ENCODE results near the gene ZBTB48.

The ZBTB48 gene

GRCh38 chr1:6574025-6574620 lies 5.7 kb upstream of the ZBTB48 start:
- 69% methylated on average over 8 of the region's 8 CpGs for WGBS
- H3K4me1 ChIP-seq (ENCODE audit: insufficient read depth, low read length) = peaks cover 4% of the 10 kb centered on the region; the same call in 1 of the 2 replicates
- peaks cover 8% of the 10 kb centered on the region for H3K27me3 ChIP-seq (ENCODE audit: insufficient read depth, low read length)
- no peak overlapping the region for H3K27ac ChIP-seq (ENCODE audit: low read depth, low read length)
- H3K9ac ChIP-seq (ENCODE audit: low read depth, low read length) = no peak overlapping the region
- no peaks in the 10 kb centered on the region for H3K36me3 ChIP-seq (ENCODE audit: insufficient read depth, low read length)
- H3K4me3 ChIP-seq (ENCODE audit: low read length) = no peak overlapping the region
- no peaks in the 10 kb centered on the region for H3K9me3 ChIP-seq (ENCODE audit: insufficient read depth, low read depth, low read length)

- no peak overlapping the region for H3K9ac ChIP-seq (ENCODE audit: low read depth, low read length)
- 89% methylated on average over 14 of the region's 14 CpGs for WGBS
- no peaks in the 10 kb centered on the region for H3K36me3 ChIP-seq (ENCODE audit: insufficient read depth, low read length)
- no peak overlapping the region for H3K27ac ChIP-seq (ENCODE audit: low read depth, low read length)
- H3K4me1 ChIP-seq (ENCODE audit: insufficient read depth, low read length) = peaks cover 5% of the 10 kb centered on the region; the same call in 1 of the 2 replicates
- no peak overlapping the region for H3K4me3 ChIP-seq (ENCODE audit: low read length)
- H3K9me3 ChIP-seq (ENCODE audit: insufficient read depth, low read depth, low read length) = no peaks in the 10 kb centered on the region
- peaks cover 8% of the 10 kb centered on the region for H3K27me3 ChIP-seq (ENCODE audit: insufficient read depth, low read length)
These were observed 5.0 kb upstream of the ZBTB48 start for GRCh38 chr1:6574818-6575217.

GRCh38 chr1:6577831-6578525 lies 1.8 kb upstream of the ZBTB48 start:
- Histone ChIP-seq H3K36me3 (ENCODE audit: insufficient read depth, low read length) (no peaks in the 10 kb centered on the region), H3K4me1 (ENCODE audit: insufficient read depth, low read length) (peaks cover 5% of the 10 kb centered on the region; the same call in 1 of the 2 replicates), H3K27me3 (ENCODE audit: insufficient read depth, low read length) (peaks cover 3% of the 10 kb centered on the region; the same call in 1 of the 2 replicates), H3K9me3 (ENCODE audit: insufficient read depth, low read depth, low read length) (no peaks in the 10 kb centered on the region), H3K27ac (ENCODE audit: low read depth, low read length) (no peak overlapping the region), H3K4me3 (ENCODE audit: low read length) (no peak overlapping the region), H3K9ac (ENCODE audit: low read depth, low read length) (no peak overlapping the region)
- WGBS = 82% methylated on average over 6 of the region's 6 CpGs

GRCh38 chr1:6578624-6579373 lies 995 bp upstream of the ZBTB48 start:
- peaks cover 5% of the 10 kb centered on the region; the same call in 1 of the 2 replicates for H3K4me1 ChIP-seq (ENCODE audit: insufficient read depth, low read length)
- H3K9me3 ChIP-seq (ENCODE audit: insufficient read depth, low read depth, low read length) = no peaks in the 10 kb centered on the region
- H3K4me3 ChIP-seq (ENCODE audit: low read length) = peak overlapping the region; percentile 72
- H3K27me3 ChIP-seq (ENCODE audit: insufficient read depth, low read length) = peaks cover 3% of the 10 kb centered on the region; the same call in 1 of the 2 replicates
- WGBS = 89% methylated on average over 14 of the region's 14 CpGs
- no peak overlapping the region for H3K27ac ChIP-seq (ENCODE audit: low read depth, low read length)
- H3K9ac ChIP-seq (ENCODE audit: low read depth, low read length) = 0 out of 2 replicates have a peak overlapping the region, but pooled peaks have one; percentile 36
- H3K36me3 ChIP-seq (ENCODE audit: insufficient read depth, low read length) = no peaks in the 10 kb centered on the region

GRCh38 chr1:6580119-6580592 lies 362 bp downstream of the ZBTB48 start:
- Histone ChIP-seq H3K4me1 (ENCODE audit: insufficient read depth, low read length) (peaks cover 5% of the 10 kb centered on the region; the same call in 1 of the 2 replicates), H3K4me3 (ENCODE audit: low read length) (peak overlapping the region; percentile 72)
- 2% methylated on average over 27 of the region's 30 CpGs for WGBS

GRCh38 chr1:6580593-6581409 lies 1.0 kb downstream of the ZBTB48 start:
- WGBS = 52% methylated on average over 19 of the region's 19 CpGs
- peaks cover 5% of the 10 kb centered on the region; the same call in 1 of the 2 replicates for H3K4me1 ChIP-seq (ENCODE audit: insufficient read depth, low read length)
- H3K4me3 ChIP-seq (ENCODE audit: low read length) = peak overlapping the region; percentile 72
- H3K9me3 ChIP-seq (ENCODE audit: insufficient read depth, low read depth, low read length) = no peaks in the 10 kb centered on the region
- H3K27ac ChIP-seq (ENCODE audit: low read depth, low read length) = no peak overlapping the region
- H3K9ac ChIP-seq (ENCODE audit: low read depth, low read length) = peak overlapping the region; percentile 53
- no peaks in the 10 kb centered on the region for H3K36me3 ChIP-seq (ENCODE audit: insufficient read depth, low read length)
- no peaks in the 10 kb centered on the region for H3K27me3 ChIP-seq (ENCODE audit: insufficient read depth, low read length)

More at GRCh38 chr1:6580119-6580592, 362 bp downstream of the ZBTB48 start:
- Histone ChIP-seq H3K36me3 (ENCODE audit: insufficient read depth, low read length) (no peaks in the 10 kb centered on the region), H3K27me3 (ENCODE audit: insufficient read depth, low read length) (no peaks in the 10 kb centered on the region), H3K9me3 (ENCODE audit: insufficient read depth, low read depth, low read length) (no peaks in the 10 kb centered on the region), H3K27ac (ENCODE audit: low read depth, low read length) (peak overlapping the region; percentile 21; the same call in 1 of the 2 replicates), H3K9ac (ENCODE audit: low read depth, low read length) (peak overlapping the region; percentile 53)

GRCh38 chr1:6581561-6582305 lies 1.9 kb downstream of the ZBTB48 start:
- H3K4me3 ChIP-seq (ENCODE audit: low read length) = no peak overlapping the region
- WGBS = 95% methylated on average over 10 of the region's 10 CpGs
- H3K36me3 ChIP-seq (ENCODE audit: insufficient read depth, low read length) = no peaks in the 10 kb centered on the region
- no peaks in the 10 kb centered on the region for H3K9me3 ChIP-seq (ENCODE audit: insufficient read depth, low read depth, low read length)
- H3K27me3 ChIP-seq (ENCODE audit: insufficient read depth, low read length) = no peaks in the 10 kb centered on the region
- no peak overlapping the region for H3K27ac ChIP-seq (ENCODE audit: low read depth, low read length)
- H3K9ac ChIP-seq (ENCODE audit: low read depth, low read length) = no peak overlapping the region
- H3K4me1 ChIP-seq (ENCODE audit: insufficient read depth, low read length) = peaks cover 5% of the 10 kb centered on the region; the same call in 1 of the 2 replicates

GRCh38 chr1:6582370-6582769 lies 2.6 kb downstream of the ZBTB48 start:
- H3K4me1 ChIP-seq (ENCODE audit: insufficient read depth, low read length) = peaks cover 5% of the 10 kb centered on the region; the same call in 1 of the 2 replicates
- no peak overlapping the region for H3K27ac ChIP-seq (ENCODE audit: low read depth, low read length)
- H3K4me3 ChIP-seq (ENCODE audit: low read length) = no peak overlapping the region
- H3K36me3 ChIP-seq (ENCODE audit: insufficient read depth, low read length) = no peaks in the 10 kb centered on the region
- H3K9ac ChIP-seq (ENCODE audit: low read depth, low read length) = no peak overlapping the region
- H3K9me3 ChIP-seq (ENCODE audit: insufficient read depth, low read depth, low read length) = no peaks in the 10 kb centered on the region
- H3K27me3 ChIP-seq (ENCODE audit: insufficient read depth, low read length) = no peaks in the 10 kb centered on the region
- 93% methylated on average over 1 of the region's 1 CpG for WGBS

GRCh38 chr1:6584126-6585080 lies 4.6 kb downstream of the ZBTB48 start:
- H3K4me3 ChIP-seq (ENCODE audit: low read length) = no peak overlapping the region

More at GRCh38 chr1:6584126-6585080, 4.6 kb downstream of the ZBTB48 start:
- Histone ChIP-seq H3K9ac (ENCODE audit: low read depth, low read length) (no peak overlapping the region), H3K9me3 (ENCODE audit: insufficient read depth, low read depth, low read length) (no peaks in the 10 kb centered on the region), H3K36me3 (ENCODE audit: insufficient read depth, low read length) (peaks cover 16% of the 10 kb centered on the region), H3K4me1 (ENCODE audit: insufficient read depth, low read length) (no peaks in the 10 kb centered on the region), H3K27ac (ENCODE audit: low read depth, low read length) (no peak overlapping the region), H3K27me3 (ENCODE audit: insufficient read depth, low read length) (no peaks in the 10 kb centered on the region)
- 90% methylated on average over 21 of the region's 21 CpGs for WGBS

Data from HUES64 (cell line).